H1 (cell line): ENCODE data around the gene RHOB.

ENCODE experiments used
- CHD2 ChIP-seq: IDR thresholded peaks from 2 replicates; pipeline ENCODE4 v1.6.1; 2012; ENCODE audit warnings: low read length, improper control_type of control experiment
- CTCF ChIP-seq, 3 experiments: IDR thresholded peaks; 1 replicate in 2 of 3; 2 replicates in 1 of 3; pipeline versions ENCODE4 v1.5.1 to v1.6.1; 2011; ENCODE audit warnings: low read length in 3 of 3, mild to moderate bottlenecking in 3 of 3, inconsistent platforms in 2 of 3, low read depth in 1 of 3, moderate library complexity in 1 of 3; ENCODE audit not compliant: insufficient read depth in 1 of 3; ENCODE audit errors: control extremely low read depth in 1 of 3
- EGR1 ChIP-seq: IDR thresholded peaks from 2 replicates; pipeline ENCODE4 v1.6.1; 2011; ENCODE audit warnings: low read depth, low read length, borderline replicate concordance
- GABPA ChIP-seq: IDR thresholded peaks from 2 replicates; pipeline ENCODE4 v1.6.1; 2011; ENCODE audit warnings: mild to moderate bottlenecking, low read length, moderate library complexity, borderline replicate concordance; ENCODE audit not compliant: insufficient read depth

- TF ChIP-seq CTCF (IDR thresholded peaks at IDR 0.05; ENCODE audit: control extremely low read depth in 1 of 3, insufficient read depth in 1 of 3, low read depth in 1 of 3, low read length in 3 of 3) (no peak), GABPA (no peak), EGR1 (no peak), CHD2 (no peak)
Observed at GRCh38 chr2:20487392-20488174, 40.7 kb downstream of the RHOB start.
